Measurements from ENCODE around the gene LRRC8A. TPM values are rescaled to one million over a fixed set of nuclear protein-coding genes. Genes with fewer than 3 reads are reported as not detected.

The LRRC8A gene
- total RNA-seq, 1 experiment from 2014 or later, result 22.0 TPM

DNA sequence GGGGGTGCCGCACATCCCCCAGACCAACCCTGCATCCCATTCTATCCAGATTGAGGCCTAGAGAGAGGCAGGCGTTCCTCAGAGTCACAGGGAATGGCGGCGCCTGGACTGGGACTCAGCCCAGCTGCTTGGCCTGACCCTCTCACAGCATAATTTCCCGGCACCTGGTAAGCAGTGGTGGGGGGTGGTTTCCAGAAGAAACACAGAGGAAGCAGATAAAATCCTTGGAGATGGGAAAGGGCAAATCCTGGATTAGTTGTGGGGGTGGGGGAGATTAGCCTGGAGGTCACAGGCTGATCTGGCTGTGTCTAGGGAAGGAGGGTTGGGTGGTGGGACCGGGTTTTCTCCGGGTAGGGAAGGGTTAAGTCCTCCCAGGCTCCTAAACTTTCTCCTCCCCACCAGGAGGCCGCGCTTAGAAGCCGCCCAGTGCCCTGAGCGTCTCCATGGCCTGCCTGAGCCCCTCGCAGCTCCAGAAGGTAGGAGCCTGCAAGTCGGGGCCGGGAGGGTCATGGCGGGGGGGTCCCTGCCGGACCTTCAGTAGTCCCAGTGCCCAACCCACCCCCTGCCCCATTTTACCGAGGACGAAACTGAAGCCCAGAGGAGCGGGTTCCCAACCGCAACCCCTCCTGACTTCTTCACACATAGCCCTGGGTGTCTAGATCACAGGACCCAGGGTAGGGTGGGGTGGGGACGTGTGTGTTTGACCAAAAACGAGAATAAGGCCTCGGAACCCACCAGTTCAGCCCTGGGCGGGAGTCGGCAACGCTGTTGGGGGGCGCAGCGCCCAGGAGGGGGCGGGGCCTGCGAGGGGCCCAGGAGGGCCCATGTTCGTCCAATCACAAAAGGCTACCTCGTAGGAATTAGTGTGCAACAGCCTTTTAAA is 40.2 kb downstream of the LRRC8A start:
- TF ChIP-seq CEBPB (IDR thresholded peaks at IDR 0.05; ENCODE audit: low read depth) (no peak), POLR2A (IDR thresholded peaks at IDR 0.05; ENCODE audit: borderline replicate concordance, extremely low read depth, insufficient read depth, insufficient read length) (peak; percentile 37)
- no peaks in the 10 kb centered on the region for H3K4me1 ChIP-seq (ENCODE audit: control insufficient read depth in 1 of 2, insufficient read depth in 2 of 2, low read length in 2 of 2)
- H3K79me2 ChIP-seq (ENCODE audit: insufficient read depth, low read length), result no peaks in the 10 kb centered on the region
- no peak overlapping the region for H3K4me2 ChIP-seq (ENCODE audit: low read length)
- ChIA-PET RAD21 (ENCODE audit: low non-redundant PET in 1 of 2, low total read pairs in 2 of 2, uncharacterized antibody in 2 of 2, unreplicated experiment in 2 of 2) (no interaction called here), POLR2A (no interaction called here), CTCF (no interaction called here)
- no peak overlapping the region for H3K4me3 ChIP-seq (replicated peaks in 1 of 2; ENCODE audit: low read depth in 1 of 2, low read length in 2 of 2)
- ATAC-seq (no peak), DNase-seq (ENCODE audit: low read depth, low spot score) (no peak)
- H3K27ac ChIP-seq (ENCODE audit: low read depth, low read length), result no peak overlapping the region
- H3K27me3 ChIP-seq (ENCODE audit: insufficient read depth, low read length), result no peaks in the 10 kb centered on the region
- no TSS peak for BruUV-seq (replicated peaks)
- no peaks in the 10 kb centered on the region for H3K9me2 ChIP-seq (ENCODE audit: insufficient read depth)
- H3K9me3 ChIP-seq (ENCODE audit: control insufficient read depth in 1 of 2, insufficient read depth in 1 of 2, low read depth in 1 of 2, low read length in 2 of 2), result no peaks in the 10 kb centered on the region
- intact Hi-C loops (cut with micrococcal nuclease), result no loop called here
- no peaks in the 10 kb centered on the region for H4K20me1 ChIP-seq (ENCODE audit: insufficient read depth)
- H2AFZ ChIP-seq (ENCODE audit: low read depth, low read length, poor library complexity, severe bottlenecking), result no peak overlapping the region
- no peak overlapping the region for H3K9ac ChIP-seq (ENCODE audit: low read length)
- 0 out of 4 replicates have a peak, but pooled peaks cover 0 to 5% of the 10 kb centered on the region in 2 experiments for H3K36me3 ChIP-seq (ENCODE audit: control insufficient read depth in 1 of 2, insufficient read depth in 2 of 2, low read length in 2 of 2)

DNA sequence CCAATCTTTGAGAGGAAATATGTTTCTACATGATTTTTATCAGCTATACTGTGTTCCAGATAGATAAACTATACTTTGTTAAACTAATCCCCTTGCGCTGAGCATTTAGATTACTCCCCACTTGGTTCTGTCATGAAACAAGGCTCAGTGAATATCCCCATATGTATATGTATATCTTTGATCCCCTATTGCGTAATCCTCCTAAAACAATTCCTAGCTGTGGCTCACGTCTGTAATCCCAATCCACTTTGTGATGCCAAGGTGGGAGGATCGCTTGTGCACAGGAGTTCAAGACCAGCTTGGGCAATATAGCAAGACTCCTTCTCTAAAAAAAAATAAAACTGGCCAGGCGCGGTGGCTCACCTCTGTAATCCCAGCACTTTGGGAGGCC is 41.6 kb downstream of the LRRC8A start:
- Histone ChIP-seq H3K27ac (ENCODE audit: low read depth, low read length) (no peak overlapping the region), H3K4me2 (ENCODE audit: low read length) (no peak overlapping the region), H3K9me2 (ENCODE audit: insufficient read depth) (no peaks in the 10 kb centered on the region), H3K9me3 (ENCODE audit: control insufficient read depth in 1 of 2, insufficient read depth in 1 of 2, low read depth in 1 of 2, low read length in 2 of 2) (no peaks in the 10 kb centered on the region), H3K36me3 (ENCODE audit: control insufficient read depth in 1 of 2, insufficient read depth in 2 of 2, low read length in 2 of 2) (no peaks in the 10 kb centered on the region), H3K9ac (ENCODE audit: low read length) (no peak overlapping the region), H3K4me1 (ENCODE audit: control insufficient read depth in 1 of 2, insufficient read depth in 2 of 2, low read length in 2 of 2) (peaks cover 4 to 10% of the 10 kb centered on the region in 2 experiments; a peak in 3 of 4 replicates), H4K20me1 (ENCODE audit: insufficient read depth) (no peaks in the 10 kb centered on the region), H3K4me3 (replicated peaks in 1 of 2; ENCODE audit: low read depth in 1 of 2, low read length in 2 of 2) (no peak overlapping the region), H2AFZ (ENCODE audit: low read depth, low read length, poor library complexity, severe bottlenecking) (no peak overlapping the region), H3K27me3 (ENCODE audit: insufficient read depth, low read length) (no peaks in the 10 kb centered on the region), H3K79me2 (ENCODE audit: insufficient read depth, low read length) (no peaks in the 10 kb centered on the region)
- ChIA-PET POLR2A (no interaction called here), RAD21 (ENCODE audit: low non-redundant PET in 1 of 2, low total read pairs in 2 of 2, uncharacterized antibody in 2 of 2, unreplicated experiment in 2 of 2) (no interaction called here), CTCF (no interaction called here)
- ATAC-seq, result no peak
- no TSS peak for BruUV-seq (replicated peaks)
- no peak for DNase-seq (ENCODE audit: low read depth, low spot score)
- TF ChIP-seq SP1 (IDR thresholded peaks at IDR 0.05; ENCODE audit: low read depth) (no peak), POLR2AphosphoS5 (IDR thresholded peaks at IDR 0.05; ENCODE audit: low read depth, low read length) (no peak), JUND (IDR thresholded peaks at IDR 0.05) (no peak)
- TF ChIP-seq, protein P1, sequence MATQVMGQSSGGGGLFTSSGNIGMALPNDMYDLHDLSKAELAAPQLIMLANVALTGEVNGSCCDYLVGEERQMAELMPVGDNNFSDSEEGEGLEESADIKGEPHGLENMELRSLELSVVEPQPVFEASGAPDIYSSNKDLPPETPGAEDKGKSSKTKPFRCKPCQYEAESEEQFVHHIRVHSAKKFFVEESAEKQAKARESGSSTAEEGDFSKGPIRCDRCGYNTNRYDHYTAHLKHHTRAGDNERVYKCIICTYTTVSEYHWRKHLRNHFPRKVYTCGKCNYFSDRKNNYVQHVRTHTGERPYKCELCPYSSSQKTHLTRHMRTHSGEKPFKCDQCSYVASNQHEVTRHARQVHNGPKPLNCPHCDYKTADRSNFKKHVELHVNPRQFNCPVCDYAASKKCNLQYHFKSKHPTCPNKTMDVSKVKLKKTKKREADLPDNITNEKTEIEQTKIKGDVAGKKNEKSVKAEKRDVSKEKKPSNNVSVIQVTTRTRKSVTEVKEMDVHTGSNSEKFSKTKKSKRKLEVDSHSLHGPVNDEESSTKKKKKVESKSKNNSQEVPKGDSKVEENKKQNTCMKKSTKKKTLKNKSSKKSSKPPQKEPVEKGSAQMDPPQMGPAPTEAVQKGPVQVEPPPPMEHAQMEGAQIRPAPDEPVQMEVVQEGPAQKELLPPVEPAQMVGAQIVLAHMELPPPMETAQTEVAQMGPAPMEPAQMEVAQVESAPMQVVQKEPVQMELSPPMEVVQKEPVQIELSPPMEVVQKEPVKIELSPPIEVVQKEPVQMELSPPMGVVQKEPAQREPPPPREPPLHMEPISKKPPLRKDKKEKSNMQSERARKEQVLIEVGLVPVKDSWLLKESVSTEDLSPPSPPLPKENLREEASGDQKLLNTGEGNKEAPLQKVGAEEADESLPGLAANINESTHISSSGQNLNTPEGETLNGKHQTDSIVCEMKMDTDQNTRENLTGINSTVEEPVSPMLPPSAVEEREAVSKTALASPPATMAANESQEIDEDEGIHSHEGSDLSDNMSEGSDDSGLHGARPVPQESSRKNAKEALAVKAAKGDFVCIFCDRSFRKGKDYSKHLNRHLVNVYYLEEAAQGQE (IDR thresholded peaks at IDR 0.05; ENCODE audit: low read depth), result no peak
- intact Hi-C loops (cut with micrococcal nuclease), result no loop called here
